ENCODE measurements around the gene EPAS1.

EPAS1 gene

GRCh38 chr2:46377666-46378560 is 80.7 kb downstream of the EPAS1 start:
- no peaks in the 10 kb centered on the region for H3K9me3 ChIP-seq (ENCODE audit: control insufficient read depth, low read depth, low read length)
- no peak overlapping the region for H3K27ac ChIP-seq (ENCODE audit: low read length)
- H3K27me3 ChIP-seq (ENCODE audit: control insufficient read depth, insufficient read depth, low read length) = no peaks in the 10 kb centered on the region
- H3K9ac ChIP-seq (ENCODE audit: low read length) = no peak overlapping the region
- H3K36me3 ChIP-seq (ENCODE audit: control insufficient read depth, low read depth, low read length) = no peaks in the 10 kb centered on the region
- no peaks in the 10 kb centered on the region for H3K4me1 ChIP-seq (ENCODE audit: control insufficient read depth, low read depth, low read length)
- H3K4me3 ChIP-seq (ENCODE audit: low read length) = no peak overlapping the region

GRCh38 chr2:46378616-46379015 is 81.4 kb downstream of the EPAS1 start:
- H3K4me3 ChIP-seq (ENCODE audit: low read length) = no peak overlapping the region
- no peak overlapping the region for H3K9ac ChIP-seq (ENCODE audit: low read length)
- no peaks in the 10 kb centered on the region for H3K9me3 ChIP-seq (ENCODE audit: control insufficient read depth, low read depth, low read length)
- H3K27me3 ChIP-seq (ENCODE audit: control insufficient read depth, insufficient read depth, low read length) = no peaks in the 10 kb centered on the region
- H3K36me3 ChIP-seq (ENCODE audit: control insufficient read depth, low read depth, low read length) = no peaks in the 10 kb centered on the region
- H3K4me1 ChIP-seq (ENCODE audit: control insufficient read depth, low read depth, low read length) = no peaks in the 10 kb centered on the region
- no peak overlapping the region for H3K27ac ChIP-seq (ENCODE audit: low read length)

GRCh38 chr2:46379213-46380037 is 82.2 kb downstream of the EPAS1 start:
- Histone ChIP-seq H3K36me3 (ENCODE audit: control insufficient read depth, low read depth, low read length) (no peaks in the 10 kb centered on the region), H3K4me3 (ENCODE audit: low read length) (no peak overlapping the region), H3K27me3 (ENCODE audit: control insufficient read depth, insufficient read depth, low read length) (no peaks in the 10 kb centered on the region), H3K27ac (ENCODE audit: low read length) (no peak overlapping the region), H3K9me3 (ENCODE audit: control insufficient read depth, low read depth, low read length) (no peaks in the 10 kb centered on the region), H3K4me1 (ENCODE audit: control insufficient read depth, low read depth, low read length) (no peaks in the 10 kb centered on the region), H3K9ac (ENCODE audit: low read length) (no peak overlapping the region)

- H3K9ac ChIP-seq (ENCODE audit: low read length) = no peak overlapping the region
- no peak overlapping the region for H3K27ac ChIP-seq (ENCODE audit: low read length)
- no peaks in the 10 kb centered on the region for H3K4me1 ChIP-seq (ENCODE audit: control insufficient read depth, low read depth, low read length)
- H3K4me3 ChIP-seq (ENCODE audit: low read length) = no peak overlapping the region
- H3K27me3 ChIP-seq (ENCODE audit: control insufficient read depth, insufficient read depth, low read length) = no peaks in the 10 kb centered on the region
- no peaks in the 10 kb centered on the region for H3K9me3 ChIP-seq (ENCODE audit: control insufficient read depth, low read depth, low read length)
- H3K36me3 ChIP-seq (ENCODE audit: control insufficient read depth, low read depth, low read length) = no peaks in the 10 kb centered on the region
These were observed 83.1 kb downstream of the EPAS1 start for GRCh38 chr2:46380038-46380940.

- no peaks in the 10 kb centered on the region for H3K36me3 ChIP-seq (ENCODE audit: control insufficient read depth, low read depth, low read length)
- no peaks in the 10 kb centered on the region for H3K4me1 ChIP-seq (ENCODE audit: control insufficient read depth, low read depth, low read length)
- H3K9me3 ChIP-seq (ENCODE audit: control insufficient read depth, low read depth, low read length) = no peaks in the 10 kb centered on the region
- no peak overlapping the region for H3K9ac ChIP-seq (ENCODE audit: low read length)
- no peak overlapping the region for H3K27ac ChIP-seq (ENCODE audit: low read length)
- H3K4me3 ChIP-seq (ENCODE audit: low read length) = no peak overlapping the region
- H3K27me3 ChIP-seq (ENCODE audit: control insufficient read depth, insufficient read depth, low read length) = no peaks in the 10 kb centered on the region
These were observed 84.1 kb downstream of the EPAS1 start for GRCh38 chr2:46381263-46381849.

GRCh38 chr2:46381871-46382270 is 84.7 kb downstream of the EPAS1 start:
- Histone ChIP-seq H3K27me3 (ENCODE audit: control insufficient read depth, insufficient read depth, low read length) (no peaks in the 10 kb centered on the region), H3K9ac (ENCODE audit: low read length) (no peak overlapping the region), H3K4me3 (ENCODE audit: low read length) (no peak overlapping the region), H3K27ac (ENCODE audit: low read length) (no peak overlapping the region), H3K9me3 (ENCODE audit: control insufficient read depth, low read depth, low read length) (no peaks in the 10 kb centered on the region), H3K36me3 (ENCODE audit: control insufficient read depth, low read depth, low read length) (no peaks in the 10 kb centered on the region), H3K4me1 (ENCODE audit: control insufficient read depth, low read depth, low read length) (no peaks in the 10 kb centered on the region)

- Histone ChIP-seq H3K36me3 (ENCODE audit: control insufficient read depth, low read depth, low read length) (no peaks in the 10 kb centered on the region), H3K27me3 (ENCODE audit: control insufficient read depth, insufficient read depth, low read length) (no peaks in the 10 kb centered on the region), H3K9me3 (ENCODE audit: control insufficient read depth, low read depth, low read length) (no peaks in the 10 kb centered on the region), H3K9ac (ENCODE audit: low read length) (no peak overlapping the region), H3K4me3 (ENCODE audit: low read length) (no peak overlapping the region), H3K27ac (ENCODE audit: low read length) (no peak overlapping the region), H3K4me1 (ENCODE audit: control insufficient read depth, low read depth, low read length) (no peaks in the 10 kb centered on the region)
These were observed 85.3 kb downstream of the EPAS1 start for GRCh38 chr2:46382331-46383112.

- H3K27ac ChIP-seq (ENCODE audit: low read length) = no peak overlapping the region
- no peaks in the 10 kb centered on the region for H3K27me3 ChIP-seq (ENCODE audit: control insufficient read depth, insufficient read depth, low read length)
- no peak overlapping the region for H3K4me3 ChIP-seq (ENCODE audit: low read length)
- no peaks in the 10 kb centered on the region for H3K9me3 ChIP-seq (ENCODE audit: control insufficient read depth, low read depth, low read length)
- H3K9ac ChIP-seq (ENCODE audit: low read length) = no peak overlapping the region
- H3K36me3 ChIP-seq (ENCODE audit: control insufficient read depth, low read depth, low read length) = no peaks in the 10 kb centered on the region
- no peaks in the 10 kb centered on the region for H3K4me1 ChIP-seq (ENCODE audit: control insufficient read depth, low read depth, low read length)
These were observed 85.8 kb downstream of the EPAS1 start for GRCh38 chr2:46383113-46383395.

- Histone ChIP-seq H3K4me1 (ENCODE audit: control insufficient read depth, low read depth, low read length) (no peaks in the 10 kb centered on the region), H3K9ac (ENCODE audit: low read length) (no peak overlapping the region), H3K4me3 (ENCODE audit: low read length) (no peak overlapping the region), H3K27ac (ENCODE audit: low read length) (no peak overlapping the region), H3K27me3 (ENCODE audit: control insufficient read depth, insufficient read depth, low read length) (no peaks in the 10 kb centered on the region), H3K36me3 (ENCODE audit: control insufficient read depth, low read depth, low read length) (no peaks in the 10 kb centered on the region), H3K9me3 (ENCODE audit: control insufficient read depth, low read depth, low read length) (no peaks in the 10 kb centered on the region)
These were observed 86.7 kb downstream of the EPAS1 start for GRCh38 chr2:46383784-46384456.

GRCh38 chr2:46384457-46384815 is 87.2 kb downstream of the EPAS1 start:
- Histone ChIP-seq H3K27ac (ENCODE audit: low read length) (no peak overlapping the region), H3K4me3 (ENCODE audit: low read length) (no peak overlapping the region), H3K36me3 (ENCODE audit: control insufficient read depth, low read depth, low read length) (no peaks in the 10 kb centered on the region), H3K27me3 (ENCODE audit: control insufficient read depth, insufficient read depth, low read length) (no peaks in the 10 kb centered on the region), H3K4me1 (ENCODE audit: control insufficient read depth, low read depth, low read length) (no peaks in the 10 kb centered on the region), H3K9ac (ENCODE audit: low read length) (no peak overlapping the region), H3K9me3 (ENCODE audit: control insufficient read depth, low read depth, low read length) (no peaks in the 10 kb centered on the region)

All from iPS-18a (cell line).